ENCODE results near the gene RAD51B.

Gene RAD51B

DNA sequence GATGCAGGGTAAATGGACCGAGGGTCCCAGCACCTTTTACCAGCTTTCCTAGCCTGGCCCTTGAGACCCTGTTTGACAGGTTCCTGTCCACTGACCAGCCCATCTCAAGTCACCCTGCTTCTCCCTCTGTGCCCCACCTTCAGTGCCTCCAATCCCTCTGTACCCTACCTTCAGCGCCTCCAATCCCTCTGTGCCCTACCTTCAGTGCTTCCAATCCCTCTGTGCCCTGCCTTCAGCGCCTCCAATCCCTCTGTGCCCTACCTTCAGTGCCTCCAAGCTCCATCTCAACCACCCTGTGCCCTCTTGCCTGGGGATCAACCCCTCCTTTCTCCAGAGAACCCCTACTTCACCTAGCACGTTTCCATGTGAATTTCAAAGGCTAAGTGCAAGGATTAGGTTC, 919.0 kb downstream of the RAD51B start:
- H3K27ac Mint-ChIP-seq = peak overlapping the region; percentile 61
- no peaks in the 10 kb centered on the region for H3K9me3 Mint-ChIP-seq
- H3K27me3 Mint-ChIP-seq = no peaks in the 10 kb centered on the region
- no peak overlapping the region for H3K4me3 Mint-ChIP-seq
- H3K4me1 Mint-ChIP-seq = peaks cover 85% of the 10 kb centered on the region
- no peak for ATAC-seq
- no peaks in the 10 kb centered on the region for H3K36me3 Mint-ChIP-seq

DNA sequence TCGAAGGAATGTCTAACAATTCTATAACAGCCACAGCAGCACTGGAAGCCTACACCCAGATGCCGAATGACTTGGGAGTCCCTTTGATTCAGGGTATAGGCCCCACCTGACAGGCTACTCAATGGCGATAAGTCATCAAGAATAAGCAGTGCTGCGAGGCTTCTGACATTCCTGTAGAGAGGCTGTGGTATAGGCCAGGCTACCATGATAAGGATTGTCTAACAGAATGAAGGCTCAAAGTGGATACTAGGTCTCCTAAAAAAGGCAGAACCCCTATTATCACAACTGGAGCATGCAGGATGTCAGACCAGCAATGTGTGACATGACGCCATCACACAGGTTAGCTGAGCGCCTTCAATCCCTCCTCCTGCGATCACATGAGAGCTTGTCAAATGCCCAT, 920.1 kb downstream of the RAD51B start:
- H3K4me3 Mint-ChIP-seq = no peak overlapping the region
- no peak overlapping the region for H3K27ac Mint-ChIP-seq
- no peak for ATAC-seq
- H3K36me3 Mint-ChIP-seq = no peaks in the 10 kb centered on the region
- H3K4me1 Mint-ChIP-seq = peaks cover 74% of the 10 kb centered on the region
- H3K9me3 Mint-ChIP-seq = no peaks in the 10 kb centered on the region
- H3K27me3 Mint-ChIP-seq = no peaks in the 10 kb centered on the region

DNA sequence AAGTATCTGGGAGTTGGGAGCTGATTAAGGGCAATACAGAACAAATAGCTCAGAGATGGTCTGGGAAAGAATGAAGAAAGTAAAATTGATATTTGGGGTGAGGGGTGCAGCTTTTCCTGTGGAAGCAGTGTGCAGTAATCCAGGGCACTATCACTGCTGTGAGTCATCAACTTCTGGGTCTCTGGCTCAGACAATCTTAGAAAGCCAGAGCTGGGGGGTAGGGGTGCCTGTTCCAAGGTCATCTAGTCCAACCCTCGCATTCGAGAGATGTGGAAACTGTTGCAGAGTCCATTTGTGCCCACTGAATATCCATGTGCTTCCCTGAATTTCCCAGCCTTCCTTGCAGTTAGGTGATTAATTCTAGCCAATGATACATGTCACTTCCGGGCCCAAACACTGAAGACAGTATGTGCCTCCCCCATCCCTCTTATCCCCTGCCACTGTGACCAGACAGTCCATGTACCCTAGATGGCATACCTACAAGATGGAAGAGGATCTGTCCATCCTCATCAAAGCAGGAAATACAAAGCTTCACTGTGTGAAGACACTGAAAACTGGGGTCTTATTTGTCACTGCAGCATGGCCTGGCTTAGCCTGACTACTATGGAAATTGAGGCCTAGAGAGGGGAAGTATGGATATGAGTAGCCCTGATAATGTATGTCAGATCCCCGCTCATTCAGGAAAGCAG, 921.4 kb downstream of the RAD51B start:
- H3K9me3 Mint-ChIP-seq = no peaks in the 10 kb centered on the region
- no peak for ATAC-seq

DNA sequence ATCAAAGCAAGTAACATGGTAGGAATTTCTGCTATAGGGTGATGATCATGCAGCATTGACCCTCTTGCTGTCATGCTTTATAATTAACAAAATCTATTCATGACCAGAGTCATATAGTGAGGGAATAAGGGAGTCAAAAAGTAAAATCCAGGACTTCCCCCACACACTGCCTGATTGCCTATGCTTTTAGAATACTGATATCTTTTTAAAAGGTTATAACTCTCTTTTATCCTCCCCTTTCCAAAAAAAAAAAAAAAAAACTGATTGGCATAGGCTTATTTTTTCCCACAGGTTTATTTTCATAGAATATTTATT, 921.9 kb downstream of the RAD51B start:
- Mint-ChIP-seq H3K36me3 (no peaks in the 10 kb centered on the region), H3K27me3 (no peaks in the 10 kb centered on the region), H3K4me1 (peaks cover 65% of the 10 kb centered on the region), H3K27ac (peak overlapping the region; percentile 84), H3K9me3 (no peaks in the 10 kb centered on the region), H3K4me3 (no peak overlapping the region)
- peak; percentile 22 for ATAC-seq

More for the DNA sequence above, 921.4 kb downstream of the RAD51B start:
- Mint-ChIP-seq H3K27me3 (no peaks in the 10 kb centered on the region), H3K4me3 (no peak overlapping the region), H3K4me1 (peaks cover 69% of the 10 kb centered on the region), H3K36me3 (no peaks in the 10 kb centered on the region), H3K27ac (peak overlapping the region; percentile 84)

DNA sequence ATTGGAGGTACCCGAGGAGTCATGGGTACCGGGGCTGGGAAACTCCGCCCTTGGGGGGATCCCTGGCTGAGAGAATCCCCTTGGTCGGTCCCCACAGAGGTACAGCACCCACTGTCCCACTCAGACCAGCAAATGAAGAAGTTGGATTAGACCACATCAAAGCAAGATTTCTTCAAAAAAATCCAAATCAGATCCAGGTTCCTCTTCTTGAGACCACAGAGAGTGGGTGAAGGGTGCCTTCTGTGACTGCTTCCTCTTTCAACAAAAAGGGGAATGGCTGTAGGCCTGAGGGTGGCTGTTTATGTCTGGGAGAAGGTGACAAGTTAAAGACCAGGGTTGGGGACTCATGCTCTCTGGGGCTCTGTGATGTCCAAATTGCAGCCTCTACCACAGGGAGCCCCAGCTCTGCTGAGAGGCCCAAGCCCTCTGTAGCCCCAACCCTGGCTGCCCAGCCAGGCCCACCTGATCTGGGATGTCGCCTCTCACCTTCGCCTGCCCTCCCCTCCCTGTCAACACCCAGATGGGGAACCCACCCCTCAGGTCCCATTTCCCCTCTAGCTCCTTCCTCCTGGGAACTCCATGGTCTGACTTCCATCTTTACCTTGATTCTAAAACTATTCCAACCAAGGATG, 922.4 kb downstream of the RAD51B start:
- Mint-ChIP-seq H3K4me1 (peaks cover 59% of the 10 kb centered on the region), H3K27me3 (no peaks in the 10 kb centered on the region), H3K4me3 (peak overlapping the region; percentile 16), H3K36me3 (no peaks in the 10 kb centered on the region), H3K27ac (peak overlapping the region; percentile 84), H3K9me3 (no peaks in the 10 kb centered on the region)
- ATAC-seq = peak; percentile 96

DNA sequence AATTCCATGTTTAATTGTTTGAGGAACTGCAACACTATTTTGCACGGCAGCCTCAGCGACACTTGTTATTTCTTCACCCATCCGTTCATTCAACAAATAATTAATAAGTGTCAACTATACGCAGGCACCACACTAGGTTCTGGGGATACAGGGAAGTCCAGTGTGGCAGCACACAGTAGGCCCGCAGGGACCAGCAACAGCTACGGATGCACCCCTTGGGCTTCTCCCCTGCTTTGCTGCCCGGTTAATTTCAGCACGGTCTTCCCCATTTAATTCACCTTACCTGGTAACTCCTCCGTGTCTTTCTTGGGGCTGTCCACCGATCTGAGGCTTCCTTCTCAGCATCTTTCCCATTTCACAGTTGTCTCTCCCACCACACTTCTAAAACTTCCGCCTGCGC, 925.0 kb downstream of the RAD51B start:
- ATAC-seq = no peak
- Mint-ChIP-seq H3K4me1 (peaks cover 40% of the 10 kb centered on the region), H3K27me3 (no peaks in the 10 kb centered on the region), H3K36me3 (no peaks in the 10 kb centered on the region), H3K4me3 (no peak overlapping the region), H3K9me3 (no peaks in the 10 kb centered on the region), H3K27ac (no peak overlapping the region)

DNA sequence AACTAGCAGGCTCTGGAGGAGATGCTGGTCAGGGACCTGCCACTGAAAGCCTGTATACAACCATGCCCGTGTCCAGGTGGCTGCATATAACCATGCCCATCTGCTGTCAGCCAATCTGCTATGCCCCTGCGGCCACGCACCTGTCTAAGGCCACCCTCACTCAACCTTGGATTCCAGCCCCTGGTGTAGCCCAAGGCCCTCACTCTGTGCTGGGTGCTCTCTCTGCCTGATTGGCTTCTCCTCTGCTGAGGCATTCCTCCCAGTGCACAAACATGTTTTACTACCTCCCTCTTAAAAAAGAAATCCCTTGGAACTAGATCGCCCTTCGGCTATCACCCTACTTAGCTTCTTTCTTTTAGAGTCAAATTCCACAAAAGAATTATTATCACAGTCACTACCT, 927.8 kb downstream of the RAD51B start:
- H3K27ac Mint-ChIP-seq = no peak overlapping the region
- no peaks in the 10 kb centered on the region for H3K27me3 Mint-ChIP-seq
- H3K9me3 Mint-ChIP-seq = no peaks in the 10 kb centered on the region
- H3K4me3 Mint-ChIP-seq = no peak overlapping the region
- no peak for ATAC-seq
- peaks cover 22% of the 10 kb centered on the region for H3K4me1 Mint-ChIP-seq
- no peaks in the 10 kb centered on the region for H3K36me3 Mint-ChIP-seq

DNA sequence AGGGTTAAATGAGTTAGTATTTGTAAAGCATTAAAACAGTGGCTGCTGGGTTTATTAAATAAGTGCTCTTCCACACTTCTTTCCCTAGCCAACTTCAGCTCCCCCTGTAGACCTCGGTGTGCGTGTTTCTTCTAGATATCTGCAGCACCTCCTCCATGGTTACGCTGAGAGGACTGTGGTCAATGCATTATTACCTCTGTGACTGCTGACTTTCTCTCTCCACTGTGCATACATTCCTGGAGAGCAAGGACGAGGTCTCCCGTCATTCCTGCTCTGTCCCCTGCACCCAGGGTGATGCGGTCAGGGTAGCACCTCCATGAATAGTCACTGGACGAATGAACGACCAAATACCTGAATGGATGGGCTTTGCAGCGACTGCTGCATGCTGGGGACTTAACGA, 928.7 kb downstream of the RAD51B start:
- H3K4me3 Mint-ChIP-seq = no peak overlapping the region
- no peaks in the 10 kb centered on the region for H3K27me3 Mint-ChIP-seq
- H3K4me1 Mint-ChIP-seq = peaks cover 13% of the 10 kb centered on the region
- no peak for ATAC-seq
- H3K27ac Mint-ChIP-seq = no peak overlapping the region
- no peaks in the 10 kb centered on the region for H3K9me3 Mint-ChIP-seq
- no peaks in the 10 kb centered on the region for H3K36me3 Mint-ChIP-seq

DNA sequence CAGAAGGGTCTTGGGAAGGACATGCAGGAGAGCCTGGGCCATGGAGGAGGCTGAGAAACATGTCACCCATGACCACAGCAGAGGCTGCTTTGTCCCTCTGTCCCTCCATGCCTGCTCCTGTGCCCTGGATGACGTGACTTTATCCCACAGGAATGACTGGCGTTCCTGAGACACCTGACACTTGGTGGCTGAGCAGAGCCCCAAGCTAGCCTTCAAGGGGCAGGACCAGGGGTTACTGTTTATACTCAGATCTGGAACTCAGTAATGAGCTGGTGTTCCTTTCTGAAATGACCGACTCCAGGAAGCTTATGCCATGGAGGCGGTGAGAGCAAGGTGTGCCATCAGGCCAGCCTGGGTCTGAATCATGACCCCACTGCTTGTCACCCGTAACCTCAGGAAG, 929.1 kb downstream of the RAD51B start:
- ATAC-seq = no peak
- Mint-ChIP-seq H3K36me3 (no peaks in the 10 kb centered on the region), H3K4me3 (no peak overlapping the region), H3K27ac (no peak overlapping the region), H3K4me1 (peaks cover 11% of the 10 kb centered on the region), H3K27me3 (no peaks in the 10 kb centered on the region), H3K9me3 (no peaks in the 10 kb centered on the region)

DNA sequence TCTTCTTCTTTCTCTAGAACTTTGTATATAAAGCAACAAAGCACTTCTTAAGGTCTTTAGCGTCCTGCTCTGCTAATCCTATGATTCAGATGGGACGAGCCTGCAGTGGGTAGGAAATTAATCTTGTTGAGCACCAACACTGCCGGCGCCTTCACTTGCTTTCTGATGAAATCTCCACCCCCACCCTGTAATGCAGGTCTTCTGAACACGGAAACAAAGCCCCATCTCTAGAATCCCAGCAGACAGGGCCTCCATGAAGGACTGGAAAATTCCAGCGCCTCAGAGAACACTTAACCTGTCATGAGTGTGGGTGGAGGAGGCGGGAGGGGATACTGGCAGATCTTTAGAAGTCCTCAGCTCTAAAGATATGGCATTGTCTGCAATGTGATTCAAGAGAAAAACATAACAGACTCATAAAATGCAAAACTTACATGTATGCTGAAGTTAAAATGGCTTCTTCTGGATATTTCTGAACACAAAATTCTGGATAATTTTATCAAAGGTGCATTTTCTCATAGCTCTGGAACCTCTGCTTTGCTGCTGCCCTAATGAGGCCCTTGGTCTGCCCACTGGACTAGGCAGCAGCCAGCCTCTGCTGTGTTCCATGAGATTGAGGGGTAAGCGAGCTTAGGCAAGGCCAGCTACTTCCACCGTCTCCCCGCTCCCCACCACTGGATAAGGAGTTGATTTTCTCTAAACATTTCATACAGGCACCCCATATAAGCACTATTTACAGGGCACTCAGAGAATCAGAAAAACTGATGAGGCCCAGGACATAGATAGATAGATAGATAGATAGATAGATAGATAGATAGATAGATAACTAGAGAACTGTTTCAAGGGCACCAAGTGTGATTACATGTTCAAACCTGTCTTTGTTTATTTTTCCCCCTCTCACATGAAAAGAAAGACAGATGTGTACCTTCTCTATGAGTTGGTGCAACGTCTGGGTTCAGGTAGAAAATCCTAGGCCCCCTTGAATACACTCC, 930.2 kb downstream of the RAD51B start:
- no peaks in the 10 kb centered on the region for H3K9me3 Mint-ChIP-seq
- no peak overlapping the region for H3K4me3 Mint-ChIP-seq
- peaks cover 11% of the 10 kb centered on the region for H3K4me1 Mint-ChIP-seq
- H3K27me3 Mint-ChIP-seq = no peaks in the 10 kb centered on the region
- H3K36me3 Mint-ChIP-seq = no peaks in the 10 kb centered on the region
- peak overlapping the region; percentile 26 for H3K27ac Mint-ChIP-seq
- ATAC-seq = no peak

DNA sequence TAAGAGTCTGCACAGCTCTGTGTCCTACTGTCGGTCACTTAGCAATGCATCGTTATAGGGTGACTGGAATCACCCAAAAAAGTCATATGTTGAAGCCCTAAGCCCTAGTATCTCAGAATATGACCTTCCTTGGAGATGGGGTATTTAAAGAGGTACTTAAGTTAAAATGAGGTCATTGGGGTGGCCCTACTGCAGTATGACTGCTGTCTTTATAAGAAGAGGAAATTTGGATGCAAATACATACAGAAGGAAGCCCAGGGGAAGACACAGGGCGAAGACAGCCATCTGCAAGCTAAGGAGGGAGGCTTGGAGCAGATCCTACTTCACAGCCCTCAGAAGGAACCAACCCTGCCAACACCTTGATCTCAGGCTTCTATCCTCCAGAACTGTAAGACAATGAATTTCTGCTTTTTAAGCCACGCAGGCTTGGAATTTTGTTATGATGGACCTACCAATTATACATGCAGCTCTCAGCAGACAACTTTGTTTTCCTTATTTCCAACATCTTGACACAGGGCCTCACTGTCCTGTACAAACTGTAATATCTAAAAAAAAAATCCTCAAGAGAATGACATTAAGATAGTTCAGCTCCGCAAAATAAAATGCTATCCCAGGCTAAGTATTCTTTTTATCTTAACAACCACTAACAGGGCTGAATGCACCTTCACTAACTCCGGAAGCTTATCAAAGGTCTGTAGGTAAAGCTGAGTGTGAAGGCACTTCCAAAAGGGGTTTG, 932.9 kb downstream of the RAD51B start:
- ATAC-seq = no peak
- Mint-ChIP-seq H3K36me3 (no peaks in the 10 kb centered on the region), H3K4me1 (peaks cover 14% of the 10 kb centered on the region), H3K4me3 (no peak overlapping the region), H3K9me3 (no peaks in the 10 kb centered on the region), H3K27me3 (no peaks in the 10 kb centered on the region), H3K27ac (no peak overlapping the region)

DNA sequence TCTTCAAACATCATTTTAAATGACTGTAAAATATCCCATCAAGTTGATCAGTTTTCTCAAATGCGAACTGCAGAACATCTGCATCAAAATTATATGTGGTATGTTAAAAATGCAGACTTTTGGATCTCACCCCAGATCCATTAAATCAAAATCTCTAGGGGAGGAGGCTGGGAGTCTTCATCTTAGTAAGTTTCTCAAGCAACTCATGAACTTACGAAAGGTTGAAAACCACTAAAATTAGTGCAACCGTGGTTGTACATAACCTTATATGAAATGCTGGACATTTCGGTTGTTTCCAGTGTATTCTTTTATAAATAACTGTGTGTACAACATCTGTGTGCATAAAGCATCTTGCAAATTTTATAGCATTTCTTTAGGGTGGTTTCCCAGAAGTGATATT, 934.1 kb downstream of the RAD51B start:
- Mint-ChIP-seq H3K9me3 (no peaks in the 10 kb centered on the region), H3K4me3 (no peak overlapping the region), H3K4me1 (peaks cover 27% of the 10 kb centered on the region), H3K27me3 (no peaks in the 10 kb centered on the region), H3K27ac (no peak overlapping the region), H3K36me3 (no peaks in the 10 kb centered on the region)
- no peak for ATAC-seq

DNA sequence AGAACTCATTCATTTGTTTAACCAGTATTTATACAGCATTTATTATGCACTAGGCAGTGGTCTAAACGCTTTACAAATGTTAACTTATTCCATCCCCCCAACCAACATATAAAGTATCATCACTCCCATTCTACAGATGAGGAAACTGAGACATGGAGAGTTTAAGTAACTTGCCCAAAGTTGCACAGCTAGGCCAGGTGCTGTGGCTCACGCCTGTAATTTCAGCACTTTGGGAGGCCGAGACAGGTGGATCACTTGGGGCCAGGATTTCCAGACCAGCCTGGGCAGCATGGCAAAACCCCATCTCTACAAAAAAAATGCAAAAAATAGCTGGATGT, 935.4 kb downstream of the RAD51B start:
- H3K27ac Mint-ChIP-seq = no peak overlapping the region
- no peaks in the 10 kb centered on the region for H3K27me3 Mint-ChIP-seq
- no peak overlapping the region for H3K4me3 Mint-ChIP-seq
- no peaks in the 10 kb centered on the region for H3K36me3 Mint-ChIP-seq
- peaks cover 28% of the 10 kb centered on the region for H3K4me1 Mint-ChIP-seq
- ATAC-seq = no peak
- H3K9me3 Mint-ChIP-seq = no peaks in the 10 kb centered on the region

DNA sequence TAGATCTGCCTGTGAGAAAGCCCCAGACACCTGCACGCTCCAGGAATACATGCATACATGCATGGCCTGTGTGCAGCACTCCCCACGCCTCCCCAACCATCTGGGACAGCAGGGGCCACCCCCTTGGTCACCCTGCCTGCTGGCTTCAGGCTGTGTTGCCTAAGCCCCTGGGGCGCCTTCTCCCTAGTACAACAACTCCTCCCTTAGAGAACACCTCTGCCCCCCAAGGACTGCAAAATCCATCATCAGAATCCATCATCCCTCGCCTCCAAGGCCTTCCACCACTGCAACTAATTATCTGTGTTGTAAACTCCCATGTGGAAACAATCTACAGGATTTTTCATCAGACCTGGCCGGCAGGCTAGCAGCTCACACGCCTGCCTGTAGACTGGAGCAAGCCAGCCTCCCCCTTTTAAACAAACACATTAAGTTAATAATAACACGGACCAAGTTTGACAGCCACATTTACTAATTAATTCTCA, 936.5 kb downstream of the RAD51B start:
- Mint-ChIP-seq H3K36me3 (no peaks in the 10 kb centered on the region), H3K4me1 (peaks cover 28% of the 10 kb centered on the region), H3K4me3 (no peak overlapping the region), H3K27ac (no peak overlapping the region), H3K9me3 (no peaks in the 10 kb centered on the region), H3K27me3 (no peaks in the 10 kb centered on the region)
- ATAC-seq = no peak

DNA sequence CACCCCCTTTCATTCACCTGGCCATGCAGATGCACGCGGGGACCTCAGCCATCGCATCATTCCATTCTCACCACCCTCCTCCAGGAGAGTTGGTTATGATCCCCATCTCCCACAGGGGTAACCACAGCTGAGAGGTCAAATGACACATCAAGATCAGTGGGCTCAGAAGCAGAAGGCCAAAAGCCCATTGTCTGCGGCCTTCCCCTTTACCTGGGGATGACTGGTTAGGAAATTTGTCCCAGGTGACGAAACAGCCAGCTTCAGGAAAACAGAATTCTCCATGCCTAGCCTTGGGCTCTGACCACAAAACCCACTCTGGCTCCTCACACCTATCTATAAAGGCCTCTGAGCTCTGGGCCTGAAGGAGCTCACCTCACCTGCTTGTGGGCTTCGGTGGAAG, 937.2 kb downstream of the RAD51B start:
- H3K27ac Mint-ChIP-seq = peak overlapping the region; percentile 22
- no peak for ATAC-seq
- peaks cover 28% of the 10 kb centered on the region for H3K4me1 Mint-ChIP-seq
- H3K27me3 Mint-ChIP-seq = no peaks in the 10 kb centered on the region
- H3K9me3 Mint-ChIP-seq = no peaks in the 10 kb centered on the region
- no peak overlapping the region for H3K4me3 Mint-ChIP-seq
- no peaks in the 10 kb centered on the region for H3K36me3 Mint-ChIP-seq
